DMS114 treated with DMSO at 0.1 percent for 48 hours (cell line): ENCODE results near the gene SNX1.
A peak's percentile ranks its signal among the peaks of the same experiment; 100 is the strongest.

Experiments
- DNase-seq: peaks from one replicate; lab custom pipeline; 2025; ENCODE audit not compliant: unreplicated experiment; lab: John Stamatoyannopoulos, UW

Gene SNX1

GRCh38 chr15:64144565-64145281, 48.9 kb downstream of the SNX1 start:
- no peak for DNase-seq

DNA sequence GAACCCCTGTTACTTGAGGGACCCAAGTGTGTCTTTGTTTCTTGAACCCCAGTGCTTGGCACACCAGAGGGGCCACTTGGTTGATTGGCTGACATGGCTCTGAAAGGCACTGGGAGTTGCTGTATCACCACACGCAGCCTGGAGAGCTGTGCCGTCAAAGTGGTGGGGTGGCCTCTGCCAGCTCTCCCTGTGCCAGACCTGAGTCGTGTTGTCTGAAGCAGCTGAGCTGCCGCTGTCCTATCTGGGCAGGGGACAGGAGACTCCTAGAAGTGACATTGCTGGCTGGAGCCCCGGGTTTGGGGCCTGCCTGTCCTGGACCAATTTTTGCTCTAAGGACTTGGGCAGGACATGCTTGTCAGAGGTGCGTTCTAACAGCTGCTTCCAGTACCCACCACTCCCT, 50.3 kb downstream of the SNX1 start:
- no peak for DNase-seq

DNA sequence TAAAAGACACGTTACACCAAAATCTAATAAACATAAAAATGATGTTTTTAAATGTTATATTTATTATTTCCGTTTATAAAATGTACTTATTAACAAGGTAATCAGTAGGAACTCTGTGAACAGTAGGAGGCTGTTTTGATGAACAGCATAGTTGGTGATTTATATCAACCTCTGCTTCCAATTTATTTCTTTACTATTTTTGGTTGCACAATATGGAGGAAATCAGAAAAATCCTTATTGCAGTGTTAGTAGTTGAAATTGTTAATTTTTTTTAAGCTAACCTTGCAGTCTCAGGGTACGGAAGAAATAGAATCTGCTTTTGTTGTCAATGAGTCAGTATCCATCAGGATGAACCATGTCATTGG, 50.7 kb downstream of the SNX1 start:
- DNase-seq, result no peak

GRCh38 chr15:64146885-64147681, 51.3 kb downstream of the SNX1 start:
- DNase-seq, result no peak

GRCh38 chr15:64148168-64148567, 52.4 kb downstream of the SNX1 start:
- DNase-seq, result no peak

DNA sequence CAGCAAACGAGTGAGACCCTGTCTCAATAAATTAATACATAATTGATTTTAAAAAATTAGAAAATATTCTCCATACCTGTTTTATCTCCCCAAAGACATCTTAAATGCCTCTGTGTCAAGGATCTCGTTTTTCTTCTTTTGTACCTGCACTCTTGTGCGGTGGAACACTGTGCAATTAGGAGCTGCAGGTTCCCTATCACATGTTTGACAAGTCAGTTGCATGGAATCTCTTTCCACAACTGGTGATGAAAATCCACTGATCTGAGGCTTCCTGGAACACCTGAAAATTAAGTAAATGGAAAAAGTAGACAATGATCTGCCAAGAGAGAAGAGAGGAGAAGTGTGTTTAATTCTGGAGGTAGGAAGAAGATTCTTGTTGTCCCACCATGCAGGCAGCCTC, 52.8 kb downstream of the SNX1 start:
- DNase-seq, result no peak

GRCh38 chr15:64149424-64149823, 53.6 kb downstream of the SNX1 start:
- no peak for DNase-seq

GRCh38 chr15:64149893-64150578, 54.3 kb downstream of the SNX1 start:
- DNase-seq, result no peak

DNA sequence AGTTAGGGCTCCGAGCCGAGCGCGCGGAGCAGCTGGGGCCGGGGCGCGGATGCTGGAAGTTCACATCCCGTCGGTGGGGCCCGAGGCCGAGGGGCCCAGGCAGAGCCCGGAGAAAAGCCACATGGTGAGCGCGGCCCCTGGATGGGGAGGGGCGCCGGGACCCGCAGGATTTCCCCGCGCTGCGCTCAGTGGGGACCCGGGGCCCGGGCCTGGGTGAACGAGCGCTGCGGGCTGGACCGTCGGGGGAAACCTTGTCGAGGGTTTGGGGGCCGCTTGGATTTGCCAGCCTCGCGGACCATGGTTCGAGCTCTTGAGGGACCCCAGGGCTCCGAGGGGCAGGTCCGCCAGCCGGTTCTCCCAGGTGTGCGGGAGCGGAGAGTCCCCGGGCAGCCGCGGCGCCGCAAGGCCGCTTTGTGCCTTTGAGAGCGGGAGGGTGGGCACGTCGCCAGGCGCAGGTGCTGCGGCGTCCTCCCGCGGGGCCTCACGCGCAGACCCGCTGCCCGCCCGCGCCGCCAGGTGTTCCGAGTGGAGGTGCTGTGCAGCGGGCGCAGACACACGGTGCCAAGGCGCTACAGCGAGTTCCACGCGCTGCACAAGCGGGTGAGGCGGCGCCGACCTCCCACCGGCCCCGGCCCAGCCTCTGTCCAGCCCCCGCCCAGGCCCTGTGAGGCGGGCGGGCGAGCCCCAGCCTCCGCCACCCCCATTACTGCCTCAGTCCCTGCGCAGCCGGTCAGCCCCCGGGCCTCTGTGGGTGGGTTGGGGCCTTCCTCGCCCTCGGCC, 56.1 kb downstream of the SNX1 start, which contains the start of gene SNX22:
TSS of gene SNX22 (plus strand) at position 5 of the 780 bp plus-strand sequence. CDS start at position 50, 45 bp downstream.
- no peak for DNase-seq

GRCh38 chr15:64152507-64153387, 57.0 kb downstream of the SNX1 start:
- peak; percentile 13 for DNase-seq

- DNase-seq, result peak; percentile 77
Observed at GRCh38 chr15:64153480-64154367, 57.9 kb downstream of the SNX1 start.

DNA sequence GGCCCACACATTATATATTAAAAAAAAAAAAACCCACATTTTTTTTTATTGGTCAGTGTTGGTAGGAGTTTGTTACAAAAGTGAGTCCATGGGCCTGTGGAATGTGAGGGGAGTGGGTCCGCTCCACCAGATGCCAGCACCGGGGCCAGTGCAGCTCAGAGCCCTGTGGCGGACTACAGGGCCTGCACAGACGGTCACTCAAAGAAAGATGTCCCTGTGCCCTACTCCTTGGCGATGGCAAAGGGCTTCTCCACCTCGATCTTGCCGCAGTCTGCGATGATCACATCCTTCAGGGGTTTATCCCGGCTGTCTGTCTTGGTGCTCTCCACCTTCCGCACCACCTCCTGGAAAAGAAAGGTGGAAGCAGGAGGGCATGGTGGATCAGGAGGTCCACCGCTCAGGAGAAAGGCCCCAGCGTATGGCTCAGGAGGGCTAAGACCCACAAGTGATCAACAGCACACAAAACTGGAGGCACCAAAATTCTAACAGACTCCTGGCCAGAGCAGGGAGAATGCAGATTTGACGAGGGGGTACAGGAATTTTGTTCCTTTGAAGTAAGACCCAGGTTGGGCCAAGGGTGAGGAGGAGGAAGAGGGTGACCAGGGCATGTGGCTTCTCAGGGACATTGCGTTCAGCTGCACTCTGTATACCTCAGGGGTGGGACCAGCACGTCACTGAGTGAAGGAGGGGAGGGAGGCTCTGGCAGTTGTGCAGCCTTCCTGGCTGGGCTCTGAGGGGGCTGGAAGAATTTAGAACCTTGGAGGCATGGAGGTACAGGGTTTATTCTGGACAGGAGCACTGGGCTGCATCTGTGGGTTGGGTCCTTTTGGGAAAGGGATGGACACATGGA, 60.2 kb downstream of the SNX1 start:
- DNase-seq, result no peak

DNA sequence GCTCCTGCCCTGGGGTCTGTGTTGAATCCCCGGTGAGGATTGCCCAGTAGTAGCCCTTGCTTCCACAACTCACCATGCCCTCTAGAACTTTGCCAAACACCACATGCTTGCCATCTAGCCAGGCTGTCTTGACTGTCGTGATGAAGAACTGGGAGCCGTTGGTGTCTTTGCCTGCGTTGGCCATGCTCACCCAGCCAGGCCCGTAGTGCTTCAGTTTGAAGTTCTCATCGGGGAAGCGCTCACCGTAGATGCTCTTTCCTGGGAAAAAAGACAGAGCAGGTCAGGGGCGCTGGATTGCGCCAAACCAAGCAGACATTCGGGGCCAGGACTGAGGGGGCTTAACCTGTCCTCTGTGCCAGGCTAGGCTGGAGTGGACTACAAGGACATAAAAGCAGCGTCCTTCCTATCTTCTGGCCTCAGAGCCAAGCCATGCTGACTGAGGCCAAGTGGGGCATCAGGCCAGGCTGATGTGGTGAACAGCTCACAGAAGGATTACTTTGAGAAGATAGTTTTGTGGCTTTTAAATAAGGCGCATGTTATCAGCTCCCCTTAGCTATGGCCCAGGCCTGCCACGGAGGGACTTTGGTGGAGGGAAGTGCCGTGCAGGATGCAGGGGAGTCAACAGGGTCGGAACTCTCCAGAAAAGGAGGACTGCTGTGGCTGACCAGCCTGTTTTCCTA, 61.0 kb downstream of the SNX1 start:
- DNase-seq, result no peak

GRCh38 chr15:64157599-64158125, 61.9 kb downstream of the SNX1 start:
- no peak for DNase-seq

GRCh38 chr15:64158363-64159134, 62.8 kb downstream of the SNX1 start:
- DNase-seq, result no peak

GRCh38 chr15:64161688-64162477, 66.1 kb downstream of the SNX1 start:
- no peak for DNase-seq
